SH-SY5Y (cell line): ENCODE results near the gene PROM2.

ENCODE experiments used
- GATA2 ChIP-seq: IDR thresholded peaks from 2 replicates; pipeline ENCODE4 v1.6.1; 2011; ENCODE audit warnings: mild to moderate bottlenecking, low read depth, low read length
- GATA3 ChIP-seq: IDR thresholded peaks from 2 replicates; pipeline ENCODE4 v1.6.1; 2011; ENCODE audit warnings: low read depth, mild to moderate bottlenecking, low read length, moderate library complexity

- no peak for TF ChIP-seq GATA2
- TF ChIP-seq GATA3: no peak
Measured at GRCh38 chr2:95319481-95320343, 45.5 kb downstream of the PROM2 start.
